Thyroid gland (tissue), 4 donors: Measurements from ENCODE around the gene CEP85. TPM values are rescaled to one million over a fixed set of nuclear protein-coding genes. Genes with fewer than 3 reads are reported as not detected.

Experiments
- DNase-seq, 2 donors: peaks; one replicate each; pipeline ENCODE4 v3.0.0-alpha.2; 2019
- H3K27ac ChIP-seq, 3 donors: fragments of 200-600 bp; sonication (generic); 1 replicate in 2 of 3; 2 replicates in 1 of 3; pipeline ENCODE4 v1.5.1; 2016 to 2019; ENCODE audit warnings: mild to moderate bottlenecking in 1 of 3, moderate library complexity in 1 of 3
- H3K27me3 ChIP-seq: fragments of 200-600 bp; sonication (generic); one replicate; pipeline ENCODE4 v1.5.1; 2019
- H3K36me3 ChIP-seq, 2 donors: fragments of 200-600 bp; sonication (generic); one replicate each; pipeline ENCODE4 v1.5.1; 2016 to 2019
- H3K4me1 ChIP-seq, 2 donors: fragments of 200-600 bp; sonication (generic); one replicate each; pipeline ENCODE4 v1.5.1; 2017 to 2019
- H3K4me3 ChIP-seq, 3 donors: fragments of 200-600 bp; sonication (generic); replicated peaks in 1 of 3; 1 replicate in 2 of 3; 2 replicates in 1 of 3; pipeline ENCODE4 v1.5.1; 2016; ENCODE audit warnings: mild to moderate bottlenecking in 1 of 3
- H3K9me3 ChIP-seq: fragments of 200-600 bp; sonication (generic); one replicate; pipeline ENCODE4 v1.5.1; 2017
- CTCF ChIP-seq, 6 experiments: fragments of 200-600 bp in 3 of 6; fragments of 450-650 bp in 3 of 6; sonication (generic) in 3 of 6; IDR thresholded peaks; one replicate each; pipeline ENCODE4 v1.5.1; 2016 to 2019; ENCODE audit warnings: antibody characterized with exemption in 6 of 6, mild to moderate bottlenecking in 2 of 6, inconsistent platforms in 1 of 6, moderate library complexity in 1 of 6
- POLR2A ChIP-seq, 2 donors: fragments of 450-650 bp; IDR thresholded peaks; one replicate each; pipeline ENCODE4 v1.6.1; 2017; ENCODE audit warnings: antibody characterized with exemption in 2 of 2, mild to moderate bottlenecking in 2 of 2, moderate library complexity in 1 of 2
- WGBS, 2 donors: methylation state at CpG; one replicate each; pipeline ENCODE4 v1.1.5; 2017; 5-methylcytosine and 5-hydroxymethylcytosine counted together
- intact Hi-C: fragments of 100-400 bp; cut with DNase I; formaldehyde crosslinking; loops from one replicate; pipeline ENCODE4 v1.15.1; 2023
- total RNA-seq, 4 donors: library from RNA; depleted of rRNA; stranded (reverse); fragments of >200 nt; gene quantifications; one replicate each; pipeline ENCODE4 v1.2.3, GENCODE V29; 2016

Gene CEP85
- total RNA-seq, 4 donors from 2014 or later: 16.0 to 27.0 (median 17.0) TPM

DNA sequence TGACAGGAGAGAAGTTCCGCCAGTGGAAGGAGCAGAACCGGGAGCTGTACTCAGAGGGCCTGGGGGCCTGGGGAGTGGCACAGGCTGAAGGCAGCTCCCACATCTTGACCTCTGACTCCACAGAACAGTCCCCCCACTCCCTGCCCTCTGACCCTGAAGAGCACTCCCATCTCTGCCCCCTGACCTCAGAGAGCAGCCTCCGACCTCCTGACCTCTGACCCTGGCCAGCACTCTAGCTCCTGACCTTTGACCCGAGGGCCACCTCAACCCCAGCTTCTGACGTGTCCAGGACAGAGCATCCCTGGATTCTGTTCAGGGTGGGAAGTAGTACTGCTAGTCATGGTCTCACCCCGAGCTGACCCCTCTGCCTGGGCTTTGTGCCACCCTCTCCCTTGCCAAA is 44.7 kb upstream of the CEP85 start:
- TF ChIP-seq POLR2A (IDR thresholded peaks at IDR 0.05) (no peak), CTCF (IDR thresholded peaks at IDR 0.05) (no peak)
- WGBS, 2 donors: 83 to 87% methylated on average over 6 of the region's 6 CpGs
- DNase-seq: no peak
- Histone ChIP-seq H3K36me3 (peaks cover 5 to 15% of the 10 kb centered on the region in 2 donors), H3K4me1 (no peaks in the 10 kb centered on the region), H3K9me3 (no peaks in the 10 kb centered on the region), H3K27ac (no peak overlapping the region), H3K27me3 (no peaks in the 10 kb centered on the region), H3K4me3 (no peak overlapping the region)
- intact Hi-C loops: no loop called here

- 80 to 89% methylated on average over 7 of the region's 7 CpGs for WGBS, 2 donors
Observed at GRCh38 chr1:26189751-26190275, 44.2 kb upstream of the CEP85 start.

GRCh38 chr1:26190373-26190987 is 43.5 kb upstream of the CEP85 start, which contains the start of gene CATSPER4:
TSS of gene CATSPER4 (plus strand) at chr1:26190602. CDS start at chr1:26190628, 26 bp downstream.
- intact Hi-C loops: no loop called here
- Histone ChIP-seq H3K4me1 (no peaks in the 10 kb centered on the region), H3K27ac (no peak within 1 kb of the TSS), H3K27me3 (no peaks in the 10 kb centered on the region), H3K9me3 (no peaks in the 10 kb centered on the region), H3K4me3 (no peak within 1 kb of the TSS), H3K36me3 (peaks cover 5 to 8% of the 10 kb centered on the region in 2 donors)
- peak in 4 of 6 experiments; percentile 27 to 53 (median 38) for TF ChIP-seq CTCF (IDR thresholded peaks at IDR 0.05)
- no peak for TF ChIP-seq POLR2A (IDR thresholded peaks at IDR 0.05)
- WGBS, 2 donors: 40 to 52% methylated on average over 15 of the region's 16 CpGs
- peak; percentile 64 to 65 for DNase-seq

More at GRCh38 chr1:26189751-26190275, 44.2 kb upstream of the CEP85 start:
- Histone ChIP-seq H3K27ac (no peak overlapping the region), H3K4me1 (no peaks in the 10 kb centered on the region), H3K9me3 (no peaks in the 10 kb centered on the region), H3K4me3 (no peak overlapping the region), H3K36me3 (peaks cover 5 to 12% of the 10 kb centered on the region in 2 donors), H3K27me3 (no peaks in the 10 kb centered on the region)
- intact Hi-C loops: no loop called here
- no peak for DNase-seq
- TF ChIP-seq POLR2A (IDR thresholded peaks at IDR 0.05) (no peak), CTCF (IDR thresholded peaks at IDR 0.05) (no peak)

DNA sequence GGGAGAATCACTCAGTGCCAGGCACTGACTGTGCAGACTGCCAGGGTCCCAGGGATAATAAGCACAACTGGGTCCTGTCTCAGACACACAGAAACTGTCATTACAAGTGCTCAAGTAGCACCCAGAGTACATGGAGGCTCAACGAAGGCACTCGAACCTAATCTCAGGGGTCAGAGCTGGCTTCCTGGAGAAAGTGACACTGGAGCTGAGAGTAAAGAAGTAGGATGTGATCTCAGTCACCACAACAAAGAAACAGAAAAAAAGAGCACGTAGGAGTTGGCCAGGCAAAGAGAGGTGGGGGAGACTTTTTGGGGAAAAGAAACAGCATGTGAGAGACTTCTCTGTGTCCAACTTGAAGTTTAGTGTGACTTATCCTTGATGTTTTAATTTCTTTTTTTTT is 42.3 kb upstream of the CEP85 start:
- no peaks in the 10 kb centered on the region for H3K9me3 ChIP-seq
- TF ChIP-seq POLR2A (IDR thresholded peaks at IDR 0.05) (no peak), CTCF (IDR thresholded peaks at IDR 0.05) (no peak)
- WGBS, 2 donors: 45 to 51% methylated on average over 3 of the region's 3 CpGs
- peaks cover 5 to 8% of the 10 kb centered on the region in 2 donors for H3K36me3 ChIP-seq
- no peak for DNase-seq
- no peaks in the 10 kb centered on the region for H3K4me1 ChIP-seq
- intact Hi-C loops: no loop called here
- H3K27me3 ChIP-seq: no peaks in the 10 kb centered on the region
- H3K4me3 ChIP-seq: no peak overlapping the region
- H3K27ac ChIP-seq: no peak overlapping the region

DNA sequence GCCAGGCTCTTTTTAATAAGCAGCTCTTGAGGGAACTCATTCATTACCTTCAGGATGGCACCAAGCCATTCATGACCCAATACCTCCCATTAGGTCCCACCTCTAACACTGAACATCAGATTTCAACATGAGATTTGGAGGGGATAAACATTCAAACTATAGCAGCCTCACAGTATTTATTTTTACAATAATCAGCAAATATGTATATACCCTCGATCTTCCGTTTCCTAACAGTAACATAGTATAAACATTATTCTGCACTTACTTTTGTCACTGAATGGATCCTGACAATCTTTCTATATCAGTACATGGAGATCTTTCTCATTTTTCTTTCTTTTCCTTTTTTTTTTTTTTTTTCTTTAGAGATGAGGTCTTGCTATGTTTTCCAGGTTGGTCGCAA is 38.2 kb upstream of the CEP85 start:
- Histone ChIP-seq H3K4me1 (no peaks in the 10 kb centered on the region), H3K9me3 (no peaks in the 10 kb centered on the region), H3K36me3 (no peaks in the 10 kb centered on the region), H3K4me3 (no peak overlapping the region), H3K27me3 (no peaks in the 10 kb centered on the region), H3K27ac (no peak overlapping the region)
- TF ChIP-seq CTCF (IDR thresholded peaks at IDR 0.05) (no peak), POLR2A (IDR thresholded peaks at IDR 0.05) (no peak)
- intact Hi-C loops: no loop called here
- no peak for DNase-seq
- WGBS, 2 donors: 91 to 92% methylated on average over 3 of the region's 3 CpGs
